Effector memory CD4-positive, alpha-beta T cell (primary cell): ENCODE measurements around the gene USH2A.

ENCODE experiments used
- DNase-seq, 3 donors: peaks; one replicate each; pipeline ENCODE4 v3.0.0-alpha.2; 2020
- H3K27ac ChIP-seq: 2 replicates; pipeline ENCODE4 v1.7.0; 2013; ENCODE audit warnings: mild to moderate bottlenecking, low read length, moderate library complexity; ENCODE audit not compliant: insufficient read depth, poor library complexity, severe bottlenecking
- H3K27me3 ChIP-seq: replicated peaks from 2 replicates; pipeline ENCODE4 v1.7.0; 2013; ENCODE audit warnings: mild to moderate bottlenecking, low read length; ENCODE audit not compliant: insufficient read depth, control insufficient read depth, poor library complexity, severe bottlenecking
- H3K36me3 ChIP-seq: 2 replicates; pipeline ENCODE4 v1.7.0; 2013; ENCODE audit warnings: mild to moderate bottlenecking, low read length, moderate library complexity; ENCODE audit not compliant: control insufficient read depth, insufficient read depth
- H3K4me1 ChIP-seq: 2 replicates; pipeline ENCODE4 v1.7.0; 2013; ENCODE audit warnings: low read length, mild to moderate bottlenecking; ENCODE audit not compliant: control insufficient read depth, insufficient read depth, poor library complexity, severe bottlenecking
- H3K4me3 ChIP-seq: 2 replicates; pipeline ENCODE4 v1.7.0; 2013; ENCODE audit warnings: low read length, low read depth, mild to moderate bottlenecking; ENCODE audit not compliant: insufficient read depth, poor library complexity, severe bottlenecking
- H3K9me3 ChIP-seq: 2 replicates; pipeline ENCODE4 v1.7.0; 2013; ENCODE audit warnings: mild to moderate bottlenecking, low read length, moderate library complexity; ENCODE audit not compliant: control insufficient read depth

Gene USH2A

DNA sequence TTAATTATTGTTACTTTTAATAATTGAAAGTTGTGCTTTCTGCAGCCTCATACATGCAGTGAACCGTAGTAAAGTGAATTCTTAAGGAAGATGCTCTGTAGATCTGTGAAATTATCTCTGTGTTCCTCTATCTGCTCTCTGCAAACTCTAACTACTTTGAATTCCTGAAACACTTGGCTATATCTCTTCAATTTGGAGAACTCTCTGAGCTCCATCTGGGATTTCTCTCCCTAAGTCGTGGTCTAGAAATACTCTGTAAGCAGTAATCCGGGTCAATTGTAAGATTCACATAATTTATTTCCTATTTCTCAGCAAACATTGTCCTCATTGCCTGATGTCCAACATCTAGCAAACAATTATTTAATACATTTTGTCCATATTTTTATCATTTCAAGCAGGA lies 164.9 kb downstream of the USH2A start:
- no peak for DNase-seq
- no peaks in the 10 kb centered on the region for H3K9me3 ChIP-seq
- no peak overlapping the region for H3K27ac ChIP-seq
- H3K4me3 ChIP-seq = no peak overlapping the region
- no peaks in the 10 kb centered on the region for H3K27me3 ChIP-seq
- no peaks in the 10 kb centered on the region for H3K4me1 ChIP-seq
- H3K36me3 ChIP-seq = no peaks in the 10 kb centered on the region

- Histone ChIP-seq H3K9me3 (no peaks in the 10 kb centered on the region), H3K27ac (no peak overlapping the region), H3K4me3 (no peak overlapping the region), H3K4me1 (no peaks in the 10 kb centered on the region), H3K27me3 (no peaks in the 10 kb centered on the region), H3K36me3 (no peaks in the 10 kb centered on the region)
- no peak for DNase-seq
Measured at GRCh38 chr1:216250861-216251260, 172.4 kb downstream of the USH2A start.

DNA sequence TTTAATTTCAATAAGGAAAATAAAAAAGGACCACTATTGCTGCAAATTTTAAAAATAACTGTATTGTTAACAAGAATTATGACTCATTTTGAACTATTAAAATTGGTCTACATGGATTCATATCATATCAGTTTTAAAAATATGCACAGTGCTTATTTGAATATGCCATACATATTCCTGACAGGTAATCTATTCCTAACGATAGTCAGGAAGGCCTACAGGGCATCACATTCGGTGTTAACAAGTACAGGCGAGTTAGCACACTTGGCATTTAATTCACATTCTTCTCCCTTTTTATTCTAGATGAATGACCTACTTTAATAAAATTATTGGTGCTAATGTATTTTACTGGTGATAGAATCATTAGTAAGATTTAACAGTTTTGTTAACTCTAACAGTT lies 174.6 kb downstream of the USH2A start:
- H3K4me3 ChIP-seq = no peak overlapping the region
- DNase-seq = no peak

GRCh38 chr1:216247937-216248336 lies 175.3 kb downstream of the USH2A start:
- no peak overlapping the region for H3K4me3 ChIP-seq
- no peaks in the 10 kb centered on the region for H3K4me1 ChIP-seq
- H3K27me3 ChIP-seq = no peaks in the 10 kb centered on the region
- no peak for DNase-seq
- no peak overlapping the region for H3K27ac ChIP-seq
- H3K36me3 ChIP-seq = no peaks in the 10 kb centered on the region
- no peaks in the 10 kb centered on the region for H3K9me3 ChIP-seq

More for the DNA sequence above, 174.6 kb downstream of the USH2A start:
- Histone ChIP-seq H3K27me3 (no peaks in the 10 kb centered on the region), H3K9me3 (no peaks in the 10 kb centered on the region), H3K27ac (no peak overlapping the region), H3K36me3 (no peaks in the 10 kb centered on the region), H3K4me1 (no peaks in the 10 kb centered on the region)

GRCh38 chr1:216246577-216247203 lies 176.6 kb downstream of the USH2A start:
- Histone ChIP-seq H3K9me3 (no peaks in the 10 kb centered on the region), H3K27me3 (no peaks in the 10 kb centered on the region), H3K4me1 (no peaks in the 10 kb centered on the region), H3K36me3 (no peaks in the 10 kb centered on the region), H3K27ac (no peak overlapping the region), H3K4me3 (no peak overlapping the region)
- no peak for DNase-seq

DNA sequence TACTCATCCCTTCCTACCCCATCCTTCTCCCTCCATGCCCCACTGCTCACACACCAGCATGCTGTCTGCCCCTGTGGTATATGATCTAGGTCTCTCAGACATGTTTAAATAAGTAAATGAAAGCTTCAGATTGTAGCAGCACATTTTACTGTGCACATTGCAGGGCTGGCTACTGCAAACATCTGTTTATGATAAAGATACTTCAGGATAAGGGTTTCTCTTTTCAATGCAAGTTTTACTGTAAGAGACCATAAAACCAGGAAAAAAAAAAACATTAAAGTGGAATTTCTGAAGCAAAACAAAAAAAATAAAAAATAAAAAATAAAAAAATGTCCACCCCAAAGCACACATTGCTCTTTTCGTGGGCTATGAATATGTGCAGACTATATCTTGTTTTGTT lies 184.4 kb downstream of the USH2A start:
- Histone ChIP-seq H3K4me3 (no peak overlapping the region), H3K36me3 (no peaks in the 10 kb centered on the region), H3K9me3 (no peaks in the 10 kb centered on the region), H3K4me1 (no peaks in the 10 kb centered on the region), H3K27ac (no peak overlapping the region), H3K27me3 (no peaks in the 10 kb centered on the region)
- no peak for DNase-seq

GRCh38 chr1:216237927-216238542 lies 185.2 kb downstream of the USH2A start:
- Histone ChIP-seq H3K36me3 (no peaks in the 10 kb centered on the region), H3K27me3 (no peaks in the 10 kb centered on the region)
- no peak for DNase-seq

GRCh38 chr1:216224233-216224632 lies 199.0 kb downstream of the USH2A start:
- no peak overlapping the region for H3K4me3 ChIP-seq
- DNase-seq = no peak
- H3K27me3 ChIP-seq = no peaks in the 10 kb centered on the region

More at GRCh38 chr1:216237927-216238542, 185.2 kb downstream of the USH2A start:
- Histone ChIP-seq H3K9me3 (no peaks in the 10 kb centered on the region), H3K4me1 (no peaks in the 10 kb centered on the region), H3K4me3 (no peak overlapping the region), H3K27ac (no peak overlapping the region)

GRCh38 chr1:216223486-216223885 lies 199.8 kb downstream of the USH2A start:
- no peak for DNase-seq
- H3K4me3 ChIP-seq = no peak overlapping the region

More at GRCh38 chr1:216224233-216224632, 199.0 kb downstream of the USH2A start:
- Histone ChIP-seq H3K4me1 (no peaks in the 10 kb centered on the region), H3K27ac (no peak overlapping the region), H3K36me3 (no peaks in the 10 kb centered on the region), H3K9me3 (no peaks in the 10 kb centered on the region)

GRCh38 chr1:216222288-216222687 lies 201.0 kb downstream of the USH2A start:
- no peak for DNase-seq
- Histone ChIP-seq H3K4me1 (no peaks in the 10 kb centered on the region), H3K36me3 (no peaks in the 10 kb centered on the region), H3K27ac (no peak overlapping the region), H3K27me3 (no peaks in the 10 kb centered on the region), H3K4me3 (no peak overlapping the region), H3K9me3 (no peaks in the 10 kb centered on the region)

More at GRCh38 chr1:216223486-216223885, 199.8 kb downstream of the USH2A start:
- H3K36me3 ChIP-seq = no peaks in the 10 kb centered on the region
- no peaks in the 10 kb centered on the region for H3K9me3 ChIP-seq
- no peaks in the 10 kb centered on the region for H3K4me1 ChIP-seq
- no peaks in the 10 kb centered on the region for H3K27me3 ChIP-seq
- H3K27ac ChIP-seq = no peak overlapping the region
